ENCODE results near the gene ATF7. TPM values are rescaled to one million over a fixed set of nuclear protein-coding genes. Genes with fewer than 3 reads are reported as not detected.
"Not testable (repeated sequence)": the region's sequence is repeated elsewhere in the genome, so short reads cannot be mapped to it uniquely, and the experiment has no call there.

Gene ATF7
- 10 to 100 TPM; 38.8 to 47.9 (median 39.0) TPM for polyA plus RNA-seq (ENCODE audit: insufficient read length in 3 of 3)

DNA sequence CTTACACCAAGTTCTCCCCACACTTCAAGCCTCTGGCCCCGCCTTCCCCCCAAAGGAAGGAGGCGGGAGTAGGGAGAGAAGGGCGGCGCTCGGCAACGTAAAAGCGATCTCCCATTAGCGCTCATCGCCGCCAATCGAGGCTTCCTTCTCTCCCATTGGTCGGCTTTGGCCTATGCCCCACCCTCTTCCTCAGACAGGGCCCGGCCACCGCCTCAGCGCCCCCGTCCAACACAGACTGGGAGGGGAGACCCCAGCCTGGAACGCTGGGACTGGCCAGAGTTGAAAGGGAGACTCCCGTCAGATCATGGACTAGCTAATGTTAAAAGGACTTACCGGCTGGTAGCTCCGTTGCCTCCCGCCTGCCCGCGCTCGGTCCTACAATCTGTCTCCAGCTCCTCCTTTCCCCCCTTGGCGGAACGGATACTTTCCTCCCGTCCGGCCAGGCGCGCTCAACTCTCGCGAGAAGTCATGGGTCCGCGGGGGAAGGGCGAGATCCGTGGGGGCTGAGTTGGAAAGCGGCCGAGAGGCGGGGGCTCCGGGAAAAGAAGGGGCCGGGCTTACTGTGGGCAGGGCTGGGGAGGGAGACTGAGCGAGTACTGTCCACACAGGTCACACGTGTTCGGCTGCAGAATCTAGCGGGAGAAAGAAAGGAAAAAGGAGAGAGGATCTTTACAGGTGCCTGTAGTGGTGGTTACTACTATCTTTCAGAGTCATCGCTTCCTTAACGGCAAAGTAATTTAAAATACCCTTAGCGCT, at the start of gene ATF7:
ATF7 (minus strand) TSS at position 437 of the 756 bp plus-strand sequence. CDS start 25,382 bp downstream, outside the sequence.
- peak; percentile 98 to 99 (median 98) for DNase-seq (ENCODE audit: low read depth in 3 of 3, low spot score in 2 of 3)

DNA sequence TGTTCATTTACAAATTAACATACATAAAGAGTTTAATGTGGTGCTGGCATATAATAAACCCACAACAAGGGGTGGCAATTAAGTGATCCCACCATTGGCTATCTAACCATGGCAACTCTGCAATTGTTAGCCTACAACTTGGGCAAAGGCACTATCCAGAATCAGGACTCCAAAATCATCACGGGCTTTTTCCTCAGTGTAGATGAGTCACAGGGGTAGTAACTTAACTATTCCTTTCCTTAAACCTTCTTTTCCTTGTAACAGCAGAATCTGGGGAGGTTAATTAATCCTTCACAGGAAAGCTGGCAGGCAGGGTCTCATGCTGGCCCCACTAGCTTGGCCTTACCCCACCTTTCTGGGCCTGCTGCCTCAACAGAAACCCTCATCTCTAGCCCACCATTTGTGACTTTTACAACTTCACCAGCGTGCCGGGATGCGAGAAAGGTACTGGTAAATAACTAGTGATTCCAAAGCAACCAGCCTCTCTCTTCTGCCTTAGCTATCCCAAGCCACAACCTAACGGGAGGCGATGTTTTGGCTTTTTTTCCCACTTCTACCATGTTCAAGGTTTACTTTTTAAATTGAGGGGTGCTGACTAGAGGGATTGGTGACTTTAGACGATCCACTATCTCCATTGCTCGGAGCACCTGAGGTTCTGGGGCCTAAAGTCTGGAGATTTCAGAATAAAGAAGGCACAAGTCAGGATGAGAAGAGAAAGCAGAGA, 49.0 kb upstream of the ATF7 start:
- DNase-seq (ENCODE audit: low read depth in 3 of 3, low spot score in 2 of 3) = no peak

DNA sequence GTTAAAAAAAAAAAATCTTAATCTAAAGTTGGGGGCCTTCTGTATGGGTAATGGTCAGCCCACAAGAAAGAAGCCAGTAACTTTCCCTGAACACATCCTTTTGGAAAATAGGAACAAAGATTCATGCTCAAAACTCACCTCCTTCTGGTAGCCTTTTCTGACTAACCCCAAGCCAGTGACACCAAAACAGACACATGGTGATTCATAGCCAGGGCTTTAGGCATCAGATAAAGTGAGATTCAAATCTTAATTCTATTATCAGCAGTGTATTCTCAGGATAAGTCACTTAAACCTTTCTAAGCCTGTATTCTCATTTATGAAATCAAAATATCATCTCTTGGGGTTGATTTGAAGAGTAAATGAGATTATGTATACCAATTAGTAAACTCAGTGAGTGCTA, 44.8 kb upstream of the ATF7 start:
- no peak for DNase-seq (ENCODE audit: low read depth in 3 of 3, low spot score in 2 of 3)

DNA sequence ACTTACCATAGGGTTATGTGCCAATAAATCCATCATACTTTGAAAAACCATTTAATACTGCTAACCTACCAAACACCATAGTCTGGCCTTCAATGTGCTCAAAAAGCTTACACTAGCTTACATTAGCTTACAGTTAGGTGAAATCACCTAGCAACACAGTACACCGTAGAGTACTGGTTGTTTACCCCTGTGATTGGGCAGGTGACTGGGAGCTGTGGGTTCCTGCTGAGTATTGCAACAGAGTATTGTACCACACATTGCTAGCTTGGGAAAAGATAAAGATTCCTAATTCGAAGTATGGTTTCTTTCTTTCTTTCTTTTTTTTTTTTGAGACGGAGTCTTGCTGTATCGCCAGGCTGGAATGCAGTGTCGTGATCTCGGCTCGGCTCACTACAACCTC, 44.1 kb upstream of the ATF7 start:
- no peak for DNase-seq (ENCODE audit: low read depth in 3 of 3, low spot score in 2 of 3)

DNA sequence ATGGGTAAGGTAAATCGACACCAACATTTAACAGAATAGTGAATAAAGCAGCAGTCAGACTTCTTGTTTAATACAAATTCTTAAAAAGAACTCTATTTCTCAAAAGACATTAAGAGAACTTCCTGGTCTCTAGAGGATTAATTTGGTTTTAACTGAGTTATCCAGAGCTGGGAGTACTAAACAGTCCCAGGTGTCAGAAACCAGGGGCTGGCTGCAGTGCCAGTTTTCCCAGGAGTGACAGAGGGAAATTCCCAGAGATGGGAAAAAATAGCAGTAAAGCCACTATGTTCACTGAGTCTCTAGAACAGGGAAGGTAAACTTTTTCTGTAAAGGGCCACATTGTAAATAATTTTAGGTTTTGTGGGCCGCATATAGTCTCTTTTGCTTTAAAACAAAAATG, 40.9 kb upstream of the ATF7 start:
- DNase-seq (ENCODE audit: low read depth in 3 of 3, low spot score in 2 of 3) = no peak

DNA sequence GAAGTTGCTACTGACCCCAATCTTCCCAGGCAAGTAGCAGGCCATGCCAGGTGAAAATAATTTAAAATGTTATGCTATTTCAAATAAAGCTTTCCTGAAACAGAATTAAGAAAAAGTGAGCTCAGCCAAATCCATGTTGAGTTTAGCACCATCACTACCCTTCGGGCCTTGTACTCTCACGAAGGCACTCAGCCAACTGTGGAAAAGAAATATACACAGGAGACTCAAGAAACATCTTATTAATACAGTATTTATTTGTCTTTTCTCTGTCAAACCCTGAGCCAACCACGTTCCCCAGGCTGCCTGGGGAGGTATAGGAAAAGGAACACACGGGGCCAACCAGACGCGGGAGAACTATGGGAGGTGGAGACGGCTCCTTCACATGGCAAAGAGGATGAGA, 38.8 kb upstream of the ATF7 start:
- no peak for DNase-seq (ENCODE audit: low read depth in 3 of 3, low spot score in 2 of 3)

DNA sequence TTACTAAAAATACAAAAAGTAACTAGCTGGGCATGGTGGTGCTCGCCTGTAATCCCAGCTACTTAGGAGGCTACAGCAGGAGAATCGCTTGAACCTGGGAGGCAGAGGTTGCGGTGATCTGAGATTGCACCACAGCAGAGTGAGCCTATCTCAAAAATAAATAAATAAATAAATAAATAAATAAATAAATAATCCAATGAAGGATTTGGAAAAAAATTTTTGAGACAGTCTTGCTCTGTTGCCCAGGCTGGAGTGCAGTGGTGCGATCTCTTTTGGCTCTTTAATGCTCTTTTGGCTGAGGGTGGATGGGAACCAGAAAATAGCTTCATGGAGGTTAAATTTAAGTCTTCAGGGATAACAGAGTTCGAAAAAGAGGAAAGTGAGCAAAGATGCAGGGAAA, 38.0 kb upstream of the ATF7 start:
- no peak for DNase-seq (ENCODE audit: low read depth in 3 of 3, low spot score in 2 of 3)

DNA sequence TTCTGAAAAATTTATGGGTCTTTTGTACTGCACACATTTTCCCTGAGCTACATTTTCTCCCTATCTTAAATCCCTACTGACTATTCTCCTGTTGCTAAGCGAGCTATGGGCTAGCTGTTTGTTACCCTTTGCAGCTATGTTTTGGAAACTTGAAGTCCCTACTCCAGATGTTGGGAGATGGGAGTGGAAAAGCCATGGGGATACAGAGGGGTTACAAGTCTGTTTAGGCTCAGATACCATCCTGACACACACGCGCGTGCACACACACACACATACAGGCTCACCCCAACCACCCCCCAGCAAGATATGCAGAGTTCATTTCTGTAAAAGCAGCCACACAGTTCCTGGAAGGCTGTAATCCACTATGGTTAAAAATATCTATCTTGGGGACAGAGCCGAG, 33.9 kb upstream of the ATF7 start:
- no peak for DNase-seq (ENCODE audit: low read depth in 3 of 3, low spot score in 2 of 3)

DNA sequence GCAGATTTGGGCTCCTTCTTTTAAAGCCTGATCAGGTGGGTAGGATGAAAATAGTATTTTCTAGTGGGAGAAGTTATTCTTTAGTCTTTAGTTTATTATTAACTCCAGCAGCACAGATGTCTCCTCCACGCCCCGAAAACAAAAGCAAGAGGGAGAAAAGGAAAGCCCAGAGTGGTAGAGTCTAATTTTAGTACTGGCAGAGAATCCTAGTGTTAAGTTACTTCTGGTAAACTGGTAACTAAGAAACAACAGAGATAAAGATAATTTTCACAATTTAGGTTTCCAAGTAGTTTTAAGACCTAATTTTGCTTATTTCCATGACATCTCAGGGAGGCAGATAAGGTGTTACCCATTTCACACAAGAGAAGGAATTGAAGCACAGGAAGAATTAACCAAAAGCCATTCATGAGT, 33.4 kb upstream of the ATF7 start:
- no peak for DNase-seq (ENCODE audit: low read depth in 3 of 3, low spot score in 2 of 3)

DNA sequence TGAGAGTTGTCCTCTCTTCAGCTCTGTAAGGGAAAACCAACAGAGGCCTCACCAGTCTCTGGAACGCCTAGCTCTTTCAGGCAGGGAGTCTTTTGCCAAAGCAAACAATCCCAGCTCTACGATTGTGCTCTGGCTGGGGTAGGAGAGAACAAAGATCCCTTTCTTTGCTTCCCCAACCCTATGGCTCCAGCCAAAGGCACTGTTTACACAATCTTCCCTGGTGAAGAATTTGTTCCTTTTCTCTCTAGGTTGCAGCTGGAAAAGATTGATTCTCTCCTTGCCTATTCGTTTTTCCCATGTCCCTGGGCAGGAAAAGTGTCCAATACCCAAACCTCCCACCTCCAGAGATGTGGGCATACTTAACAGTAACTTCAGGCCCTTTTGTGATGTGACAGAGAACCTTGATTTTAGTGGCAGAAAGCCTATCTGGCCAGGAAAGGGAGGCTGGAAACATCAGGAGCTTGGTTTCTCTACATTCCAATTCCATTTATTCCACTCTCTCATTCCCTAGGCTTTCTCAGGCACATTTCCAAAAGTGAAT, 32.9 kb upstream of the ATF7 start:
- DNase-seq (ENCODE audit: low read depth in 3 of 3, low spot score in 2 of 3) = no peak

DNA sequence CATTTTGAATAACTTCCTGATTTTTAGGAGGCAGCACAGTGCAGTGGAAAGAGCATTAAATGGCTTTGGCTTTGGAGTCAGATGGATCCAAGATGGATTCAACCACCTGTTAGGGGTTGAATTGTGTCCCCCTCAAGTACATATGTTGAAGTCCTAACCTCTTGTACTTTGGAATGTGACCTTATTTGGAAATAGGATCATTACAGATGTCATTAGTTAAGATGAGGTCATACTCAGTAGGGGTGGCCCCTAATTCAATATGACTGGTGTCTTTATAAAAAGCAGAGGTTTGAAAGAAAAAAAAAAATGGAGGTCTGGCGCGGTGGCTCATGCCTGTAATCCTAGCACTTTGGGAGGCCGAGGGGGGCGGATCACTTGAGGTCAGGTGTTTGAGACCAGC, 30.9 kb upstream of the ATF7 start:
- DNase-seq (ENCODE audit: low read depth in 3 of 3, low spot score in 2 of 3) = no peak

DNA sequence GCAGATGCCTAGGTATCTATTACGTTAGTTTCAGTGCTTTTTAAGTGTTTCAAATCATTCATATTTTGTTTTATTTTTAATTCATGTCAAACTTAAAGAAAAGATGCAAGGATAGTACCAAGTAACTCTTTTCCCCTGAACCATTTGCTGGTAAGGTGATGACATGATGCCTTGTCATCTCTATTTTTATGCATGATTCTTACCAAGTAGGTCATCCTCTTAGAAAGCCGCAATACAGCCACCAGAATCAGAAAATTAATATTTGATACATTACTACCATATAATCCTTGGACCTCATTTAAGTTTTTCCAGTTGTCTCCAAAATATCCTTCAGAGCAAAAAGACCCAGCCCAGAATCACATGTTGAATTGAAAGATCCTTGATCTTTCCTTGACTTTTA, 27.4 kb upstream of the ATF7 start:
- DNase-seq (ENCODE audit: low read depth in 3 of 3, low spot score in 2 of 3) = no peak

DNA sequence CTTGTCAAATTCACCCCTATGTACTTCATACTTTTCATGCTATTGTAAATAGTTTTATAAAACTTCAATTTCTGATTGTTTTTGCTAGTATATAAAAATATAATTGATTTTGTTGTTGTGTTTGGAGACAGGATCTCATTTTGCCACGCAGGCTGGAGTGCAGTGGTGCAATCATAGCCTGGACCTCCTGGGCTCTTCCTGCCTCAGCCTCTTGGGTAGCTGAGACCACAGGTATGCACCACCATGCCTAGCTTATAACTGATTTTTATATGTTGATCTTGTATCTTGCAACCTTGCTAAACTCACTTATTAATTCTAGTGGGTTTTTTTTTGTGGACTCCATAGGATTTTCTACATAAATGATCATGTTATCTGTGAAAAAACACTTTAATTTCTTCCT, 26.2 kb upstream of the ATF7 start:
- no peak for DNase-seq (ENCODE audit: low read depth in 3 of 3, low spot score in 2 of 3)

DNA sequence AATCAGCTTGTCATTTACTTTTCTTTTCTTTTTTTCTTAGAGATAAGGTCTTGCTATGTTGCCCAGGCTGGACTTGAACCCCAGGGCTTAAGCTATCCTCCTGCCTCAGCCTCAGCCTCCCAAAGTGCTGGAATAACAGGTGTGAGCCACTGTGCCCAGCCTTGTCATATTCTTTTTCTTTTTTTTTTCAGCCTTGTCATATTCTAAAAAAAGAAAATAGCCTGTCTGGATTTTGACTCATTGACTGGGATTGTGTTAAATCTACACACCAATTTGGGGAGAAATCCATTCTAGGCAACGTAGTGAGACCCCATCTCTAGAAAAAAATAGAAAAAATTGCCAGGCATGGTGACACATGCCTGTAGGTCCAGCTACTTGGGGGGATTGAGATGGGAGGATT, 25.6 kb upstream of the ATF7 start:
- DNase-seq (ENCODE audit: low read depth in 3 of 3, low spot score in 2 of 3) = no peak

DNA sequence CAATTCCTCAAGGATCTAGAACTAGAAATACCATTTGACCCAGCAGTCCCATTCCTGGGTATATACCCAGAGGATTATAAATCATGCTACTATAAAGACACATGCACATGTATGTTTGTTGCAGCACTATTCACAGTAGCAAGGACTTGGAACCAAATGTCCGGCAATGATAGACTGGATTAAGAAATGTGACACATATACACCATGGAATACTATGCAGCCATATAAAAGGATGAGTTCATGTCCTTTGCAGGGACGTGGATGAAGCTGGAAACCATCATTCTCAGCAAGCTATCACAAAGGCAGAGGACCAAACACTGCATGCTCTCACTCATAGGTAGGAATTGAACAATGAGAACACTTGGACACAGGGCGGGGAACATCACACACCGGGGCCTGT, 20.1 kb upstream of the ATF7 start:
- DNase-seq (ENCODE audit: low read depth in 3 of 3, low spot score in 2 of 3) = not testable (repeated sequence)

DNA sequence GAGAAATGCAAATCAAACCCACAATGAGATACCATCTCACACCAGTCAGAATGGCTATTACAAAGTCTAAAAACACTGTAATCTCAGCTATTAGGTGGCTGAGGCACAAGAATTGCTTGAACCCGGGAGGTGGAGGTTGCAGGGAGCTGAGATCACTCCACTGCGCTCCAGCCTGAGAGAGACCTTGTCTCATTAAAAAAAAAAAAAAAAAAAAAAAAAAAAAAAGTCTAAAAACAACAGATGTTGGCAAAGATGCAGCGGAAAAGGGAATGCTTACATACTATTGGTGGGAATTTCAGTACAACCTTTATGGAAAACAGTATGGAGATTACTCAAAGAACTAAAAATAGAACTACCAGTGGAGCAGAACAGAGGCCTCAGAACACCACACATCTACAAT, 19.0 kb upstream of the ATF7 start:
- no peak for DNase-seq (ENCODE audit: low read depth in 3 of 3, low spot score in 2 of 3)

DNA sequence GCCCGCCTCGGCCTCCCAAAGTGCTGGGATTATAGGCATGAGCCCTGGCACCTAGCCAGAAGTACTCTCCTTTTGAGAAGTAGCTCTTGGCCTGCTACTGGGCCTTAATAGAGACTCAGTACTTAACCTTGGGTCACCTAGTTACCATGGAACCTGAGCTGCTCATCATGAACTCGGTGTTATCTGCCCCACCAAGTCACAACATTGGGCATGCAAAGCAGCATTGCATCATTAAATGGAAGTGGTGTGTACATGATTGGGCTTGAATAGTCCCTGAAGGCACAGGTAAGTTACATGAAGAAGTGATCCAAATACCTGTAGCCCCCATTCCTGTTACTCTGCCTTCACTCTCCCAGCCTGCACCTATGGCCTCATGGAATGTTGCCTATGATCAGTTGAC, 18.0 kb upstream of the ATF7 start:
- no peak for DNase-seq (ENCODE audit: low read depth in 3 of 3, low spot score in 2 of 3)

DNA sequence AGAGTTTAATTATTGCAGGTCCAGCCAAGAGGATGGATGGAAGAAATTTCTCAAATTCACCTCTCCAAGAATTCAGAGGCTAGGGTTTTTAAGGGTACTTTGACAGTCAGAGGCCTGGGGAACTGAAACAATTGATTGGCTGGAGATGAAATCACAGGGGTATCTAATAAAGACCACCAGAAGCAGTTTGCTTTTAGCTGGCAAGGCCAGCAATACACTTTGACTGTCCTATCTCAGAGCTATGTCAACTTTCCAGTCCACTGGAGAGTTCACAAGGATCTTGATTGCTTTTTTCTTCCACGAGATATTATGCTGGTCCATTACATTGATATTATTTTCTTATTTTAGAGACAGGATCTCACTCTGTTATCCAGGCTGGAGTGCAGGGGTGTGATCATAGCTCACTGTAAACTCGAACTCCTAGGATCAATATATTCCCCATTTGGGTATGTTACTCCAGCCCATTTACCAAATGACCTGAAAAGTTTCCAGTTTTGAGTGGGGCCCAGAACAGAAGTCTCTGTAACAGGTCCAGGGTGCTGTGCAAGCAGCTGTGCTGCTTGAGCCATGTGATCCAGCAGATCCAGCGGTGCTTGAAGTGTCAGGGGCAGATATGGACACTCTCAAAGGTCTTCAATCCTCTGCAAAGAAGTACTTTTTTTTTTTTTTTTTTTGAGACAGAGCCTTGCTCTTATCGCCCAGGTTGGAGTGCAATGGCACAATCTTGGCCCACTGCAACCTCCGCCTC, 17.2 kb upstream of the ATF7 start:
- no peak for DNase-seq (ENCODE audit: low read depth in 3 of 3, low spot score in 2 of 3)

DNA sequence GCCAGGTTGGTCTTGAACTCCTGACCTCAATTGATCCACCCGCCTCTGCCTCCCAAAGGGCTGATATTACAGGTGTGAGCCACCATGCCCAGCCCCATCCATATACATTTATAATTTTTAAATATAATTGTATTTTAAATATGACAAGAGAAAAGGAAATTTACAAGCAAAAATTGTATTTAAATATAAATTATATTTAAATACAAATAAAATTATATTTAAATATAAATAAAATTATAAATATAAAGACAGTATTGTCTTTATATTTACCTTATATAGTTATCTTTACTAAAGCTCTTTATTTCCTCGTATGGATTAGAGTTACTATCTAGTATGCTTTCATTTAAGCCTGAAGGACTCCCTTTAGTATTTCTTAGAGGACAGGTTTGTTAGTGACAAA, 11.9 kb upstream of the ATF7 start:
- no peak for DNase-seq (ENCODE audit: low read depth in 3 of 3, low spot score in 2 of 3)

DNA sequence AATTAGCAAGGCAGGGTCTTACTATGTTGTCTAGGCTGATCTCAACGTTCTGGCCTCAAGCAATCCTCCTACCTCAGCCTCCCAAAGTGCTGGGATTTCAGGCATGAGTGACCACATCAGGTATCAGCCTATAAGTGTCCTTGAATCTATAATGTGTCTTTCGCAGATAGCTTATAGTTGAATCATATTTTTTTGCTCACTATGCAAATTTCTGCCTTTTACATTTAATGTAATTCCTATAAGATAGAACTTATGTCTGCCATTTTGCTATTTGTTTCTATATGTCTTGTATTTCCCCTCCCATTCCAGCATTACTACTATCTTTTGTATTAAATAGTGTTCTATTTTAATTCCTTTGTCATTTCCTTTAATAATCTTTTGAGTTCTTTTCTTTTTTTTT, 10.5 kb upstream of the ATF7 start:
- no peak for DNase-seq (ENCODE audit: low read depth in 3 of 3, low spot score in 2 of 3)

DNA sequence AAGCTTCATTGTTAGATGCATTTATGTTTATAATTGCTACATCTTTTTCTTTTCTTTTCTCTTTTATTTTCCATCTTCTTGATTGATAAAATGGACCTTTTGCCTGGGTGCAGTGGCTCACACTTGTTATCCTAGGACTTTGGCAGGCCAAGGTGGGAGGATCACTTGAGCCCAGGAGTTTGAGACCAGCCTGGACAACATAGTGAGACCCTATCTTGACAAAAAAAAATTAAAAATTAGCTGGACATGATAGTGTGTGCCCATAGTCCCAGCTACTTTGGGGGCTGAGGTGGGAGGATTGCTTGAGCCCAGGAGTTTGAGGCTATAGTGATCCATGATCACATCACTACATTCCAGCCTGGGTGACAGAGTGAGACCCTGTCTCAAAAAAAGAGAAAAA, 9.5 kb upstream of the ATF7 start:
- not testable (repeated sequence) for DNase-seq (ENCODE audit: low read depth in 3 of 3, low spot score in 2 of 3)
